HepG2 (cell line): ENCODE data around the gene LSM3. TPM values are rescaled to one million over a fixed set of nuclear protein-coding genes. Genes with fewer than 3 reads are reported as not detected.

Experiments used
- ATAC-seq: fragments of 200-7000 bp; cut with Tn5 transposase; 3 replicates; pipeline ENCODE4 v1.9.1; 2020; ENCODE audit warnings: mild to moderate bottlenecking, moderate library complexity
- BruUV-seq: library from RNA; stranded (reverse); fragments of 400-500 nt; replicated peaks from 2 replicates; lab custom pipeline; 2021; lab: Mats Ljungman, UMichigan
- CTCF ChIA-PET: fragments of 300-600 bp; formaldehyde crosslinking; extraction: SDS; loops from one replicate; lab custom pipeline; 2021; ENCODE audit warnings: low total read pairs, inconsistent platforms, low intra/inter-chr PET ratio; lab: Yijun Ruan, JAX
- POLR2A ChIA-PET: fragments of 350-600 bp; sonication (Branson Sonifier 250); formaldehyde crosslinking; loops from one replicate; lab custom pipeline; 2020; ENCODE audit warnings: antibody characterized with exemption, inconsistent platforms; lab: Yijun Ruan, JAX
- DNase-seq: peaks from one replicate; pipeline ENCODE4 v3.0.0-alpha.2; 2015; ENCODE audit warnings: low spot score
- FAIRE-seq: peaks from 3 replicates; lab custom pipeline; 2011; peaks lifted over from hg19 to GRCh38; lab: Jason Lieb, UNC
- H2AFZ ChIP-seq: one replicate; pipeline ENCODE4 v1.6.1; 2011; ENCODE audit warnings: low read length, inconsistent platforms
- H3K27ac ChIP-seq: fragments of 300-600 bp; 3 replicates; pipeline ENCODE4 v1.8.0; 2011; ENCODE audit warnings: mixed run types, mild to moderate bottlenecking, mixed read lengths, low read length, inconsistent platforms; ENCODE audit not compliant: insufficient read depth; ENCODE audit errors: extremely low read length
- H3K27me3 ChIP-seq, 2 experiments: fragments of 200-600 bp in 1 of 2; 2 replicates in 1 of 2; 3 replicates in 1 of 2; pipeline versions ENCODE4 v1.6.0 to v1.8.0; 2011; ENCODE audit warnings: low read length in 2 of 2, mild to moderate bottlenecking in 2 of 2, moderate library complexity in 2 of 2, inconsistent platforms in 1 of 2; ENCODE audit not compliant: insufficient read depth in 2 of 2, control insufficient read depth in 1 of 2
- H3K36me3 ChIP-seq, 2 experiments: fragments of 200-600 bp in 1 of 2; replicated peaks in 1 of 2; 2 replicates in 1 of 2; 3 replicates in 1 of 2; pipeline versions ENCODE4 v1.5.1 to v1.8.0; 2011; ENCODE audit warnings: low read length in 2 of 2, inconsistent platforms in 1 of 2; ENCODE audit not compliant: insufficient read depth in 2 of 2, control insufficient read depth in 1 of 2
- H3K4me1 ChIP-seq: 2 replicates; pipeline ENCODE4 v1.5.1; 2012; ENCODE audit warnings: low read length, inconsistent platforms; ENCODE audit not compliant: insufficient read depth
- H3K4me2 ChIP-seq: 2 replicates; pipeline ENCODE4 v1.6.0; 2011; ENCODE audit warnings: low read depth, low read length, inconsistent platforms
- H3K4me3 ChIP-seq, 3 experiments: fragments of 200-600 bp in 1 of 3; sonication (generic), shearing (Covaris generic) in 1 of 3; replicated peaks in 1 of 3; 2 replicates each; pipeline ENCODE4 v1.5.1; 2011 to 2016; ENCODE audit warnings: low read length in 3 of 3, inconsistent platforms in 2 of 3, low read depth in 2 of 3, mild to moderate bottlenecking in 2 of 3, control low read depth in 1 of 3, mixed read lengths in 1 of 3; ENCODE audit not compliant: insufficient read depth in 1 of 3
- H3K79me2 ChIP-seq: one replicate; pipeline ENCODE4 v1.6.1; 2011; ENCODE audit warnings: low read length, inconsistent platforms; ENCODE audit not compliant: insufficient read depth
- H3K9ac ChIP-seq: 2 replicates; pipeline ENCODE4 v1.6.0; 2011; ENCODE audit warnings: mild to moderate bottlenecking, low read depth, low read length, inconsistent platforms; ENCODE audit not compliant: insufficient read depth
- H3K9me3 ChIP-seq: 2 replicates; pipeline ENCODE4 v1.5.1; 2012; ENCODE audit warnings: mild to moderate bottlenecking, low read length
- H4K20me1 ChIP-seq: 2 replicates; pipeline ENCODE4 v1.6.0; 2011; ENCODE audit warnings: inconsistent platforms, mild to moderate bottlenecking, low read length, moderate library complexity; ENCODE audit not compliant: insufficient read depth
- ATF2 ChIP-seq: sonication (generic); formaldehyde crosslinking; IDR thresholded peaks from 2 replicates; pipeline ENCODE4 v1.4.0; 2020; ENCODE audit warnings: missing genetic modification reagents
- CEBPB ChIP-seq: IDR thresholded peaks from 2 replicates; pipeline ENCODE4 v1.6.1; 2011; ENCODE audit warnings: low read depth, low read length, improper control_type of control experiment, borderline replicate concordance
- FOXC1 ChIP-seq: sonication (generic); formaldehyde crosslinking; IDR thresholded peaks from 2 replicates; pipeline ENCODE4 v1.8.0; 2022; ENCODE audit warnings: mild to moderate bottlenecking, missing genetic modification reagents, borderline replicate concordance
- FOXK1 ChIP-seq: sonication (generic); formaldehyde crosslinking; IDR thresholded peaks from 2 replicates; pipeline ENCODE4 v1.4.0; 2020; ENCODE audit warnings: low read depth, missing genetic modification reagents, borderline replicate concordance
- IRF2 ChIP-seq: IDR thresholded peaks from 2 replicates; pipeline ENCODE4 v1.6.1; 2018; ENCODE audit warnings: missing genetic modification reagents, missing compliant biosample characterization
- KDM1A ChIP-seq: IDR thresholded peaks from 2 replicates; pipeline ENCODE4 v1.6.1; 2016; ENCODE audit warnings: missing compliant biosample characterization
- RAD21 ChIP-seq: fragments of 450-650 bp; formaldehyde crosslinking; IDR thresholded peaks from 2 replicates; pipeline ENCODE4 v1.5.0; 2020; ENCODE audit warnings: mild to moderate bottlenecking
- SP2 ChIP-seq: sonication (generic); formaldehyde crosslinking; IDR thresholded peaks from 2 replicates; pipeline ENCODE4 v1.5.1; 2020; ENCODE audit warnings: mild to moderate bottlenecking, missing genetic modification reagents
- SP4 ChIP-seq: sonication (generic); formaldehyde crosslinking; IDR thresholded peaks from 2 replicates; pipeline ENCODE4 v1.8.1; 2023; ENCODE audit warnings: mild to moderate bottlenecking, missing genetic modification reagents
- THAP11 ChIP-seq: IDR thresholded peaks from 2 replicates; pipeline ENCODE4 v1.6.1; 2016; ENCODE audit warnings: missing biosample characterization, missing genetic modification reagents
- THAP8 ChIP-seq: sonication (generic); formaldehyde crosslinking; IDR thresholded peaks from 2 replicates; pipeline ENCODE4 v1.5.1; 2020; ENCODE audit warnings: missing genetic modification reagents, mild to moderate bottlenecking, borderline replicate concordance
- ZNF282 ChIP-seq: fragments of 450-650 bp; IDR thresholded peaks from 2 replicates; pipeline ENCODE4 v1.6.1; 2018; ENCODE audit not compliant: partially characterized antibody
- ZNF432 ChIP-seq: sonication (generic); formaldehyde crosslinking; IDR thresholded peaks from 2 replicates; pipeline ENCODE4 v1.5.0; 2020; ENCODE audit warnings: missing genetic modification reagents, mild to moderate bottlenecking, borderline replicate concordance
- ZNF563 ChIP-seq: sonication (generic); formaldehyde crosslinking; IDR thresholded peaks from 2 replicates; pipeline ENCODE4 v1.8.0; 2022; ENCODE audit warnings: mild to moderate bottlenecking, moderate library complexity, missing genetic modification reagents
- ZNF749 ChIP-seq: sonication (generic); formaldehyde crosslinking; IDR thresholded peaks from 2 replicates; pipeline ENCODE4 v1.8.0; 2022; ENCODE audit warnings: mild to moderate bottlenecking, missing genetic modification reagents, moderate library complexity, borderline replicate concordance
- ZNF773 ChIP-seq: sonication (generic); formaldehyde crosslinking; IDR thresholded peaks from 2 replicates; pipeline ENCODE4 v1.4.0; 2020; ENCODE audit warnings: missing genetic modification reagents, borderline replicate concordance
- ZSCAN30 ChIP-seq: sonication (generic); formaldehyde crosslinking; IDR thresholded peaks from 2 replicates; pipeline ENCODE4 v1.5.0; 2020; ENCODE audit warnings: mild to moderate bottlenecking, missing genetic modification reagents
- WGBS: methylation state at CpG from one replicate; pipeline ENCODE4 v1.1.6; 2017; ENCODE audit warnings: low lambda C conversion rate; 5-methylcytosine and 5-hydroxymethylcytosine counted together
- in situ Hi-C: cut with HindIII; loops from 2 replicates; pipeline ENCODE4 v1.10.0; 2017; ENCODE audit warnings: low pct_unique_long_range_greater_than_20kb; ENCODE audit not compliant: extremely low pct_ligation_motif_present
- intact Hi-C: fragments of 100-400 bp; cut with micrococcal nuclease; formaldehyde crosslinking; loops from one replicate; pipeline ENCODE4 v1.10.0; 2022; ENCODE audit not compliant: unreplicated experiment
- polyA plus RNA-seq, 8 experiments: library from polyadenylated mRNA; depleted of rRNA in 3 of 8; stranded (reverse) in 7 of 8; unstranded in 1 of 8; fragments of >200 nt; fragmentation: Illumina TruSeq in 4 of 8; extraction: Trizol in 4 of 8; gene quantifications; 2 replicates each; pipeline versions ENCODE4 v1.2.1 to v1.2.3, GENCODE V29; 2011 to 2016; ENCODE audit warnings: low read depth in 4 of 8, missing spikeins in 1 of 8, mixed read lengths in 1 of 8; ENCODE audit not compliant: insufficient read depth in 1 of 8
- total RNA-seq, 5 experiments: library from RNA; depleted of rRNA; stranded (reverse); fragments of >200 nt; fragmentation: Illumina TruSeq; extraction: Trizol; gene quantifications; 2 replicates each; pipeline ENCODE4 v1.2.3, GENCODE V29; 2016; ENCODE audit warnings: low read depth in 1 of 5
- TF ChIP-seq, protein P1 (sequence below): sonication (generic); formaldehyde crosslinking; IDR thresholded peaks from 2 replicates; pipeline ENCODE4 v1.5.1; 2020; ENCODE audit warnings: mild to moderate bottlenecking, missing genetic modification reagents, moderate library complexity

Gene LSM3
- total and polyA plus RNA-seq, 2 of the 13 experiments (the other 11 are each of a cell fraction or from before 2014, with no cell fraction given): 5.1 to 19.4 TPM

DNA sequence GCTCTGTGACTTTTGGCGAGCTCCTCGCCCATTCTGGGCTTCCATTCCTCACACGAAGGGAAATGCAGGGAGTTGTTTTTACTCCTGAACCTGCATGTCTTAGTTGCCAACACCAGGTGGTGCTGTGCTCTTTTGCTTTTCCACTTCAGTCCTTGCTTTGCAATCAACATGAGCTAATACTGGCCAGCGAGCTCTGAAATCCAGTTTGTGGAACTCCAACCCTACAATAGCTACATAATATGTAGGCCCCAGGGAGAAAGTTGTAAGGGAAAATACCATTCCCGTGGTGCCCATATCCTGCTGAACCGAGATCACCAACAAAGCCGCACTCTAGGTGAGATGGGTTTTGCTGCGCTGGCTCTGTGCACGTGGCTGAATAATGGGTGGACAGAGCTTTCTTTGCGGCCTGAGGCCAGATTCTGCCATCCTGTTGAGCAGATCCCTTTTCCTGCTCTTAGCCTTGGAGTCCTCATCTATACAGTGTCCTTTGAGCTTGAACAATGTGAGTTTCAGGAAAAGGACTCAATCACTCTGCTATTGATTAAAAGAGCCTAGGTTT, 25.0 kb downstream of the LSM3 start:
- peaks cover 0 to 14% of the 10 kb centered on the region in 2 experiments; a peak in 4 of 5 replicates for H3K36me3 ChIP-seq
- BruUV-seq: no TSS peak
- no peaks in the 10 kb centered on the region for H3K9me3 ChIP-seq
- FAIRE-seq (peak; percentile 93), DNase-seq (peak; percentile 64), ATAC-seq (peak; percentile 76)
- no peak overlapping the region for H3K27ac ChIP-seq
- no peak overlapping the region for H2AFZ ChIP-seq
- peak overlapping the region; percentile 79 for H3K4me2 ChIP-seq
- H4K20me1 ChIP-seq: no peaks in the 10 kb centered on the region
- CTCF ChIA-PET: interaction anchor here (2.1 kb wide), 1 partner anchor 265 kb away, joined by 11 read pairs; no protein-coding TSS in a partner anchor
- H3K27me3 ChIP-seq: no peaks in the 10 kb centered on the region
- H3K9ac ChIP-seq: 0 out of 2 replicates have a peak overlapping the region, but pooled peaks have one; percentile 20
- peaks cover 41% of the 10 kb centered on the region for H3K4me1 ChIP-seq
- no peaks in the 10 kb centered on the region for H3K79me2 ChIP-seq
- 28% methylated on average over 8 of the region's 10 CpGs for WGBS
- H3K4me3 ChIP-seq: peak overlapping the region in 2 of 3 experiments; percentile 6 to 51; a peak in 2 of 6 replicates
- intact Hi-C loops (loop anchor here (2.0 to 5.0 kb wide), 2 partner anchors 49 to 306 kb away; no protein-coding TSS in a partner anchor), in situ Hi-C loops (loop anchor here (10.0 kb wide), 2 partner anchors 261 to 309 kb away; no protein-coding TSS in a partner anchor)
- POLR2A ChIA-PET: interaction anchor here (1.0 to 5.5 kb wide), 3 partner anchors 25 to 199 kb away, joined by 3 to 33 read pairs (median 6); partner anchors contain the start of genes CHCHD4, LSM3, SLC6A6 and TMEM43
- TF ChIP-seq RAD21 (CRISPR knock-in tag): peak; percentile 79
- TF ChIP-seq IRF2 (CRISPR knock-in tag): peak; percentile 52; the same call in 1 of the 2 replicates
- 0 out of 2 replicates have a peak, but pooled peaks have one; percentile 26 for TF ChIP-seq ATF2 (CRISPR knock-in tag)
- 0 out of 2 replicates have a peak, but pooled peaks have one; percentile 30 for TF ChIP-seq THAP11 (CRISPR knock-in tag)
- no peak for TF ChIP-seq ZNF749 (CRISPR knock-in tag)
- no peak for TF ChIP-seq ZNF773 (CRISPR knock-in tag)
- TF ChIP-seq SP4 (CRISPR knock-in tag): no peak
- TF ChIP-seq ZNF432 (CRISPR knock-in tag): no peak
- no peak for TF ChIP-seq ZSCAN30
- TF ChIP-seq ZNF282: no peak
- TF ChIP-seq KDM1A (CRISPR knock-in tag): peak; percentile 24; the same call in 1 of the 2 replicates
- TF ChIP-seq THAP8 (CRISPR knock-in tag): 0 out of 2 replicates have a peak, but pooled peaks have one; percentile 35
- TF ChIP-seq FOXK1 (CRISPR knock-in tag): peak; percentile 29; the same call in 1 of the 2 replicates
- TF ChIP-seq, protein P1, sequence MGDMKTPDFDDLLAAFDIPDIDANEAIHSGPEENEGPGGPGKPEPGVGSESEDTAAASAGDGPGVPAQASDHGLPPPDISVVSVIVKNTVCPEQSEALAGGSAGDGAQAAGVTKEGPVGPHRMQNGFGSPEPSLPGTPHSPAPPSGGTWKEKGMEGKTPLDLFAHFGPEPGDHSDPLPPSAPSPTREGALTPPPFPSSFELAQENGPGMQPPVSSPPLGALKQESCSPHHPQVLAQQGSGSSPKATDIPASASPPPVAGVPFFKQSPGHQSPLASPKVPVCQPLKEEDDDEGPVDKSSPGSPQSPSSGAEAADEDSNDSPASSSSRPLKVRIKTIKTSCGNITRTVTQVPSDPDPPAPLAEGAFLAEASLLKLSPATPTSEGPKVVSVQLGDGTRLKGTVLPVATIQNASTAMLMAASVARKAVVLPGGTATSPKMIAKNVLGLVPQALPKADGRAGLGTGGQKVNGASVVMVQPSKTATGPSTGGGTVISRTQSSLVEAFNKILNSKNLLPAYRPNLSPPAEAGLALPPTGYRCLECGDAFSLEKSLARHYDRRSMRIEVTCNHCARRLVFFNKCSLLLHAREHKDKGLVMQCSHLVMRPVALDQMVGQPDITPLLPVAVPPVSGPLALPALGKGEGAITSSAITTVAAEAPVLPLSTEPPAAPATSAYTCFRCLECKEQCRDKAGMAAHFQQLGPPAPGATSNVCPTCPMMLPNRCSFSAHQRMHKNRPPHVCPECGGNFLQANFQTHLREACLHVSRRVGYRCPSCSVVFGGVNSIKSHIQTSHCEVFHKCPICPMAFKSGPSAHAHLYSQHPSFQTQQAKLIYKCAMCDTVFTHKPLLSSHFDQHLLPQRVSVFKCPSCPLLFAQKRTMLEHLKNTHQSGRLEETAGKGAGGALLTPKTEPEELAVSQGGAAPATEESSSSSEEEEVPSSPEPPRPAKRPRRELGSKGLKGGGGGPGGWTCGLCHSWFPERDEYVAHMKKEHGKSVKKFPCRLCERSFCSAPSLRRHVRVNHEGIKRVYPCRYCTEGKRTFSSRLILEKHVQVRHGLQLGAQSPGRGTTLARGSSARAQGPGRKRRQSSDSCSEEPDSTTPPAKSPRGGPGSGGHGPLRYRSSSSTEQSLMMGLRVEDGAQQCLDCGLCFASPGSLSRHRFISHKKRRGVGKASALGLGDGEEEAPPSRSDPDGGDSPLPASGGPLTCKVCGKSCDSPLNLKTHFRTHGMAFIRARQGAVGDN: peak; percentile 22; the same call in 1 of the 2 replicates
- TF ChIP-seq FOXC1 (CRISPR knock-in tag): 0 out of 2 replicates have a peak, but pooled peaks have one; percentile 29
- TF ChIP-seq ZNF563: no peak
- 0 out of 2 replicates have a peak, but pooled peaks have one; percentile 5 for TF ChIP-seq SP2 (CRISPR knock-in tag)
- peak; percentile 31; the same call in 1 of the 2 replicates for TF ChIP-seq CEBPB
